Ishikawa (cell line): ENCODE results near the gene TEX14.

Experiments
- CEBPB ChIP-seq: IDR thresholded peaks from 2 replicates; pipeline ENCODE4 v1.6.1; 2012
- CREB1 ChIP-seq: IDR thresholded peaks from 2 replicates; pipeline ENCODE4 v1.6.1; 2012; ENCODE audit warnings: low read depth
- EGR1 ChIP-seq: IDR thresholded peaks from 2 replicates; pipeline ENCODE4 v1.6.1; 2012
- EP300 ChIP-seq: IDR thresholded peaks from 2 replicates; pipeline ENCODE4 v1.6.1; 2012; ENCODE audit warnings: borderline replicate concordance
- FOXM1 ChIP-seq: IDR thresholded peaks from 2 replicates; pipeline ENCODE4 v1.6.1; 2012; ENCODE audit warnings: low read depth, borderline replicate concordance
- MAX ChIP-seq: IDR thresholded peaks from 2 replicates; pipeline ENCODE4 v1.6.1; 2012
- NFIC ChIP-seq: IDR thresholded peaks from 2 replicates; pipeline ENCODE4 v1.6.1; 2012
- RAD21 ChIP-seq: IDR thresholded peaks from 2 replicates; pipeline ENCODE4 v1.6.1; 2012; ENCODE audit warnings: low read depth
- TAF1 ChIP-seq: IDR thresholded peaks from 2 replicates; pipeline ENCODE4 v1.6.1; 2012; ENCODE audit warnings: low read depth, mild to moderate bottlenecking
- TCF12 ChIP-seq: IDR thresholded peaks from 2 replicates; pipeline ENCODE4 v1.6.1; 2012; ENCODE audit warnings: low read depth
- TEAD4 ChIP-seq: IDR thresholded peaks from 2 replicates; pipeline ENCODE4 v1.6.1; 2012
- USF1 ChIP-seq: IDR thresholded peaks from 2 replicates; pipeline ENCODE4 v1.6.1; 2012
- YY1 ChIP-seq: IDR thresholded peaks from 2 replicates; pipeline ENCODE4 v1.6.1; 2012; ENCODE audit warnings: low read depth
- ZBTB7A ChIP-seq: IDR thresholded peaks from 2 replicates; pipeline ENCODE4 v1.6.1; 2012; ENCODE audit warnings: low read depth
- TF ChIP-seq, protein P1 (sequence below): IDR thresholded peaks from 2 replicates; pipeline ENCODE4 v1.6.1; 2012; ENCODE audit warnings: low read depth, mild to moderate bottlenecking

TEX14 gene

DNA sequence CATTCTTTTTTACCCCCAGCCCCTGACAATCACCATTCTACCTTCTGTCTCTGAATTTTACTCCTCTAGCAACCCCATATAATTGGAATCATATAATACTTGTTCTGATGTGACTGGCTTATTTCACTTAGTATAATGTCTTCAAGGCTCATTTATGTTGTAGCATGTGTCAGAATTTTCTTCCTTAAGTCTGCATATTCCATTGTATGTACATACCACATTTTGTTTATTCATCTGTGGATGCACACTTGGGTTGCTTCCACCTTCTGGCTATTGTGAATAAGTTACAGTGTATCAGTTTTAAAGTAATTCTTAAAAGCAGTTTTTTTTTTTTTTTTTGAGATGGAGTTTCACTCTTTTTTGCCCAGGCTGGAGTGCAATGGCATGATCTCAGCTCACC, 39.1 kb upstream of the TEX14 start:
- no peak for TF ChIP-seq ZBTB7A
- TF ChIP-seq TEAD4 = no peak
- no peak for TF ChIP-seq NFIC
- no peak for TF ChIP-seq CREB1
- no peak for TF ChIP-seq TAF1
- TF ChIP-seq CEBPB = no peak

DNA sequence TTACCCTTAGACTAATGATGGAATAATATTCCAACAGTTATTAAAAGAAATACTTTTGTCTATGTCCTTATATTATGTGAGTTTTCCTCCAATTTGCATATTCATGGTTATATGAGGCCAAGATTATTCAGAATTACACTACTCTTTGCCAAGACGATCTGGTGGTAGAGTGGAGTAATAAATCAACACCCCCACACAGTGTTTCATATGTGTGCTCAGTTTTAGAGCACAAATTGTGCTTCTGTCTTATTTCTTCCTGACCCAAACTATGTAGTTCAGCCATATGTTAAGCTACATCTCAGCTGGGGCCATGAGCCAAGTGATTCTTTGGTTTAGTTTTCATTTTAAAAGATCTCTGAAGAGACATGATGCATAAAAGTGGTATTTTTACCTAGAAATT, 37.0 kb upstream of the TEX14 start:
- no peak for TF ChIP-seq CEBPB
- TF ChIP-seq YY1 = no peak
- no peak for TF ChIP-seq CREB1
- no peak for TF ChIP-seq EP300
- TF ChIP-seq MAX = no peak
- TF ChIP-seq USF1 = no peak
- no peak for TF ChIP-seq TAF1
- TF ChIP-seq TEAD4 = no peak
- no peak for TF ChIP-seq ZBTB7A
- TF ChIP-seq NFIC = no peak

DNA sequence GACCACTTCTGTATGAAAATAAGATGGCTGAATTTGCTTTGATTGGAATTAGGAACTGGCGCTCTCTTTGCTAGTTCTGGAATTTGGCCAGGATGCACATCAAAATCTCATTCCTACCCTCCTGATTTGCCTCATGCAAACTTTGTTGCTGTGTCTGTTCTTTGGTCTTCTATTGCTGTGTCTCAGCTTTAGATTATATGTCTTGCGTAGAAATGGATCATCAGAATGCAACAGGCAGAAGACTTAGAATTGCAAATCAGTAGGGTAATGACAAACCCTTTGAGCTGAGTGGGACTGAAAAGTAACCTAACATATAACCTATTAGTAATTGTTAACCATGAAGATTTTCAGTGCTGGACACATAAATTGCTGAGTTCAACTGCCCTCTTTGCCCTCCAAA, 30.9 kb upstream of the TEX14 start:
- no peak for TF ChIP-seq RAD21
- no peak for TF ChIP-seq YY1
- no peak for TF ChIP-seq USF1
- TF ChIP-seq FOXM1 = no peak
- no peak for TF ChIP-seq TAF1
- TF ChIP-seq CREB1 = no peak
- TF ChIP-seq MAX = no peak
- TF ChIP-seq ZBTB7A = no peak
- TF ChIP-seq NFIC = no peak
- TF ChIP-seq, protein P1, sequence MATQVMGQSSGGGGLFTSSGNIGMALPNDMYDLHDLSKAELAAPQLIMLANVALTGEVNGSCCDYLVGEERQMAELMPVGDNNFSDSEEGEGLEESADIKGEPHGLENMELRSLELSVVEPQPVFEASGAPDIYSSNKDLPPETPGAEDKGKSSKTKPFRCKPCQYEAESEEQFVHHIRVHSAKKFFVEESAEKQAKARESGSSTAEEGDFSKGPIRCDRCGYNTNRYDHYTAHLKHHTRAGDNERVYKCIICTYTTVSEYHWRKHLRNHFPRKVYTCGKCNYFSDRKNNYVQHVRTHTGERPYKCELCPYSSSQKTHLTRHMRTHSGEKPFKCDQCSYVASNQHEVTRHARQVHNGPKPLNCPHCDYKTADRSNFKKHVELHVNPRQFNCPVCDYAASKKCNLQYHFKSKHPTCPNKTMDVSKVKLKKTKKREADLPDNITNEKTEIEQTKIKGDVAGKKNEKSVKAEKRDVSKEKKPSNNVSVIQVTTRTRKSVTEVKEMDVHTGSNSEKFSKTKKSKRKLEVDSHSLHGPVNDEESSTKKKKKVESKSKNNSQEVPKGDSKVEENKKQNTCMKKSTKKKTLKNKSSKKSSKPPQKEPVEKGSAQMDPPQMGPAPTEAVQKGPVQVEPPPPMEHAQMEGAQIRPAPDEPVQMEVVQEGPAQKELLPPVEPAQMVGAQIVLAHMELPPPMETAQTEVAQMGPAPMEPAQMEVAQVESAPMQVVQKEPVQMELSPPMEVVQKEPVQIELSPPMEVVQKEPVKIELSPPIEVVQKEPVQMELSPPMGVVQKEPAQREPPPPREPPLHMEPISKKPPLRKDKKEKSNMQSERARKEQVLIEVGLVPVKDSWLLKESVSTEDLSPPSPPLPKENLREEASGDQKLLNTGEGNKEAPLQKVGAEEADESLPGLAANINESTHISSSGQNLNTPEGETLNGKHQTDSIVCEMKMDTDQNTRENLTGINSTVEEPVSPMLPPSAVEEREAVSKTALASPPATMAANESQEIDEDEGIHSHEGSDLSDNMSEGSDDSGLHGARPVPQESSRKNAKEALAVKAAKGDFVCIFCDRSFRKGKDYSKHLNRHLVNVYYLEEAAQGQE = no peak
- no peak for TF ChIP-seq TEAD4
- no peak for TF ChIP-seq TCF12
- TF ChIP-seq EGR1 = no peak
- TF ChIP-seq CEBPB = no peak
- TF ChIP-seq EP300 = no peak

DNA sequence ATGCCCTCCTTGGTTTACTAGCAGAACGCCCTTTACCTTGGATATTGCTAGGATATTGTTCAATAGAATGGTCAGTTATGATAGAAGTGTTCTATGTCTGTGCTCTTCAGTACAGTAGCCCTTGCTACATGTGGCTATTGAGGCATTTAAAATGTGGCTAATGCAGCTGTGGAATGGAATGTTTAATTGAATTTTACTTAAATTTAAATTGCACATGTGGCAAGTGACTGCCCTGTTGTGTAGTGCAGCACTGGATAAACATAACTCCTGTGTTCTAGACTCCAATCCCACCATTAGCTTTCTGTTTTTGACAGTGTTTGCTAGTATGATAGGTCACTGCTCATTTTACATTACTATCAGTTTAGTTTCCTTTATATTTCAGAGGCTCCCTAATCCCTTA, 30.4 kb upstream of the TEX14 start:
- no peak for TF ChIP-seq YY1
- TF ChIP-seq EGR1 = no peak
- no peak for TF ChIP-seq NFIC
- TF ChIP-seq ZBTB7A = no peak
- no peak for TF ChIP-seq CREB1
- no peak for TF ChIP-seq RAD21
- no peak for TF ChIP-seq FOXM1
- TF ChIP-seq USF1 = no peak
- TF ChIP-seq MAX = no peak
- TF ChIP-seq TEAD4 = no peak
- TF ChIP-seq TCF12 = no peak
- TF ChIP-seq EP300 = no peak
- no peak for TF ChIP-seq TAF1
- TF ChIP-seq, protein P1 = no peak

GRCh38 chr17:58710948-58711552, 19.2 kb upstream of the TEX14 start:
- TF ChIP-seq RAD21 (peak; percentile 73), YY1 (no peak)

- no peak for TF ChIP-seq EP300
Measured at GRCh38 chr17:58706351-58707140, 14.7 kb upstream of the TEX14 start.
